GM18511 (cell line): ENCODE measurements around the gene SPINK6.

Experiments used
- ATAC-seq: cut with Tn5 transposase; IDR thresholded peaks from one replicate; pipeline ENCODE4 v1.9.1; 2021; ENCODE audit warnings: mild to moderate bottlenecking, moderate library complexity; ENCODE audit not compliant: unreplicated experiment

SPINK6 gene

GRCh38 chr5:148221508-148221907 lies 18.7 kb downstream of the SPINK6 start:
- no peak for ATAC-seq

DNA sequence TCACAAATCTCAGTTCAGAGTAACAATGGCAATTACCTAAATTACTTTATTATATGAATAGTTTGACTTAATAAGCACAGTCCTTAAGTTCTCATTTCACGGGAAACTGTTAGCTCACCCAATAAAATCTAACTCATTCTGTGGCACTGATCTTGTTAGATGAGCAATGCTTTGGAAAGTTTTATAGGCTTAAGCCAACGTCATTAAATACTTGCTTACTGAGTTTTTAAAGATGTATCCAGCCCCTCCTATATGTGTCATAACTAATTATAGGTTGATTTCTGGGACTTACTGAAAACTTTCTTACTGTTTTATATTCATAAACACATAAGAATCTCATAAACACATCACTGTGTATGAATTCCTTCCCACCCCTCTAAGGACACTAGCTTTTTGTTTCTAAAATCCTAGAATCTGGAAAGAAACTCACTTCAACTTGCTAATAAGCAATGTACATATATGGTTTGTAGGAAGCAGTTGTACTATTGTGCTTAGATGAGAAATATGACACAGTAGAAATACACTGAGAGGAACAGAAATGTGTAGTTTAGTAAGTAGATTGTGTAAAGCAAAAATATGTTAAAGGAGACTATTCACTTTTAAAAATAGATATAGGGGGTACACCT lies 21.4 kb downstream of the SPINK6 start:
- no peak for ATAC-seq

DNA sequence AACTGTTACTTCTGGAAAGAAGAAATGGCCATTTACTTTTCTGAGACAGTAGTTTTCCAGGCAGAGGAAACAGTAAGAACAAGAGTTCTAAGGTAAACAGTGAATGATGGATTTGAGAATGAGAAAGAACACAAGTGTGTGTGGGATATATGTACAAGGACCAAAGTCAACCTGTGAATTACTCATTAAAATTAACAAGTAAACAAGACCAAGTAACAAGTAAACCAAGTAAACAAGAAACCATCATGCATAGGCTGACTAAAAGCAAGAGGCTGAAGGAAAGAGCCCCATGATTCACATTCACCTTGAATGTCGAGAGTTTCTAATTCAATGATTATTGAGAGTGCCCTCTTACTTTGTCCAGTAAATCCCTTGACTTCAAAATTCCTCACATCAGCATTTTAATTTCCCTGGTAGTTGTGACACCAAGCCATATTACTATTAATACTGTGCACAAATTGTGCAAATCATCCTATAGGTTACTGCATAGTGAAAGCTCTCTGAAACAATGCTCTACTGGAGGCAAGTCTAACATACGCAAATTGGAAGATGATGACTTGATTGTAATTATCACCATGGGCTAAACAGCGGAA lies 25.6 kb downstream of the SPINK6 start:
- no peak for ATAC-seq

- ATAC-seq = no peak
Measured at GRCh38 chr5:148229840-148230239, 27.0 kb downstream of the SPINK6 start.

DNA sequence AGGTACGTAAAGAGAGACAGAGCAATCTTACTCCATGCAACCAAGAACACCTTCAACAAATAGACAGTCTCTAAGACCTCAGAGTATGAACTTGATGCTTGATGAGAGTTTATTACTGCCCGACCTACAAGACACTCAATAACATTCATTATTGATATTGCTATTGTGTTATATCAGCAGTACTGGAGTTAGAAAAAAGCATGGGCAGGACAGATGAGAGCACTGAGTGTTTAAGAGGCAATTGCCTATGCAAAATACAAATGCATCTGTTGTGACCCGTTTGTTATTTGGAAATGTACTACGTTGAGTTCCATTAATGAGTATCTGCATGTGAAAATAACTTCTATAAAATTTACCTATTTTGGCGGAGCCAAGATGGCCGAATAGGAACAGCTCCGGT lies 27.4 kb downstream of the SPINK6 start:
- ATAC-seq = no peak

DNA sequence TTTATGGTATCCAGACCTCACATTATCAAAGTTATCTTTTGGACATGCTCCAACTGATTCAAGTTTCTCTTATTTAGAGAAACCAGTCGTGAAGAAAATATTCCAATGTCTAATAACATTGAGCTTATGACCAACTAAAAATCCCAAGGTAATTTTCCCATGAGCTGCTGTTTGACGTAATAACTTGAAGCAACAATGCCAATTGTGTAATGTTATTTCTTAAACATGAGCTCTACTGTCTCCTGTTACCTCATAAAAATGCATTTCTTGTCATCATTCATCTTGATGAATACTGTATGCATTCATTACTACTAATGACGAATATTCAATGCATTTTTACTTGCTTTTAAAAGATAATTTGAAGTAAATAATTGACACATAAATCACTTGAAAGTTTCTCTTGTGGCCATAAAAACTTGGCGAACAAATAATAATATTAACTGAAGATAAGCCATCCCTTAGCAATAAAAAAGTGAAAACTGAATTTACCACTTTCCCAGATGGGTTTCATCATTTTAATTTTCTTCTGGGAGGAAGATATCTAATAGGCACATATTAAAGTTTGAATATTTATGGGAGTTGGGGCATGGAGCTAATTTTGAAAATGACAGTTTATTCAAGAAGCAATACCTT lies 35.1 kb downstream of the SPINK6 start:
- no peak for ATAC-seq

DNA sequence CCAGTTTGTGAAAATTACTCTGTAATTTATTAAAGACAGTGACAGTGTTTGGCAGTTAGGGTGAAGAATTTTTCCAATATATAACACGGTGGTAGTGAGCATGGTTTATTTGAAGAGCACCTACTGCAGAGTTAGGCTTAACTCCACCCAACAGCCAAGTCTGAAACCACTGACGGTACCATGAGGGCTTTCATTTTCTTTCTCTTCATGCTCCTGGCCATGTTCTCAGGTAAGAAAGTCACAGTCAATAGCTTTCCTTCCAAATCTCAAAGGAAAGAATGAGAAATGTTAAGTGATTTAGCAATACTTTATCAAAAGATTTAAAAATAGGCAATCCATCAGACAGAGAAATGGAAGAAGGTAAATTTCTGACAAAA lies 35.6 kb downstream of the SPINK6 start, which contains the start of gene MARCOL:
MARCOL (plus strand) TSS at position 108 of the 377 bp plus-strand sequence; CDS start at position 181, 73 bp downstream.
- ATAC-seq = no peak

- ATAC-seq = no peak
Measured at GRCh38 chr5:148248894-148249293, 46.1 kb downstream of the SPINK6 start.

DNA sequence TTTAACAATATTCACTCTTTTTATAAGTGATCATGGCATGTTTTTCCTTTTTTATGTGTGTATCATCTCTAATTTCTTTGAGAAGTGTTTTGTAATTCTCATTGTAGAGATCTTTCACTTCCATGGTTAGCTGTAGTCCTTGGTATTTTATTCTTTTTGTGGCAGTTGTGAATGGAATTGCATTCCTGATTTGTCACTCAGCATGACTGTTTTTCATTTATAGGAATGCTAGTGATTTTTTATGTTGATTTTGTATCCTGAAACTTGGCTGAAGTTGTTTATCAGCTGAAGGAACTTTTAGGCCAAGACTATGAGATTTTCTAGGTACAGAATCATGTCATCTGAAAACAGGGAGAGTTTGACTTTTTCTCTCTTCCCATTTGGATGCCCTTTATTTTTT lies 52.6 kb downstream of the SPINK6 start:
- ATAC-seq = no peak

DNA sequence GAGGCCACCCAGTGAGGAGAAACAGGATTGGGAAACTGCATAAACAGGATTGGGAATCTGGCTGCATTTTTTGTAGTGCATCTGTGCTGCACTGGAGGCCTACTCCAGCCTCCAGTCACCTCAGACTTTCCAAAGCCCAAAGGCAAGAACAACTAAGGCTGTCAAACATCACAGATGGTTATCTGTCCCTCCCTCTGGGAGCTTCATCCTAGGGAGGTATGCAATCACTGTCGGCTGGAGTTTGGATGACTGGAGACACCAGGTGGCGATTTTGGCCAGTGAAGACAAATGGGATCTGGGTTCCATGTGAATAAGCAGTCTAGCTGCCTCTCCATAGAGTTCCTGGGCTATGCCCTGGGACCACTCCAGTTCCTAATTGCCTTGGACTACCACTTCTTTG lies 56.4 kb downstream of the SPINK6 start:
- ATAC-seq = no peak

- ATAC-seq = no peak
Measured at GRCh38 chr5:148261221-148261620, 58.4 kb downstream of the SPINK6 start.
